Ecto neural progenitor cell (in vitro differentiated cells): ENCODE data around the gene EEPD1.
"Not testable (repeated sequence)": the region's sequence is repeated elsewhere in the genome, so short reads cannot be mapped to it uniquely, and the experiment has no call there.

Experiments used
- DNase-seq: peaks from one replicate; pipeline ENCODE4 v3.0.0-alpha.2; 2018; ENCODE audit warnings: low spot score

EEPD1 gene

GRCh38 chr7:36129048-36129534 is 24.0 kb upstream of the EEPD1 start:
- DNase-seq, result no peak

- DNase-seq, result no peak
These were observed 22.7 kb upstream of the EEPD1 start for GRCh38 chr7:36130236-36130945.

- no peak for DNase-seq
These were observed 22.0 kb upstream of the EEPD1 start for GRCh38 chr7:36131026-36131425.

GRCh38 chr7:36131499-36131898 is 21.6 kb upstream of the EEPD1 start:
- no peak for DNase-seq

GRCh38 chr7:36132012-36132411 is 21.0 kb upstream of the EEPD1 start:
- no peak for DNase-seq

GRCh38 chr7:36135700-36136099 is 17.4 kb upstream of the EEPD1 start:
- DNase-seq, result no peak

- no peak for DNase-seq
These were observed 15.8 kb upstream of the EEPD1 start for GRCh38 chr7:36137258-36137657.

- DNase-seq, result no peak
These were observed 15.3 kb upstream of the EEPD1 start for GRCh38 chr7:36137754-36138153.

- no peak for DNase-seq
These were observed 14.8 kb upstream of the EEPD1 start for GRCh38 chr7:36138209-36138608.

GRCh38 chr7:36141351-36141750 is 11.7 kb upstream of the EEPD1 start:
- no peak for DNase-seq

GRCh38 chr7:36141850-36142249 is 11.2 kb upstream of the EEPD1 start:
- DNase-seq, result no peak

- DNase-seq, result no peak
These were observed 8.9 kb upstream of the EEPD1 start for GRCh38 chr7:36144189-36144588.

- DNase-seq, result no peak
These were observed 7.4 kb upstream of the EEPD1 start for GRCh38 chr7:36145686-36146085.

GRCh38 chr7:36147361-36147760 is 5.7 kb upstream of the EEPD1 start:
- DNase-seq, result no peak

- no peak for DNase-seq
These were observed 4.5 kb upstream of the EEPD1 start for GRCh38 chr7:36148422-36149065.

GRCh38 chr7:36149240-36149639 is 3.8 kb upstream of the EEPD1 start:
- DNase-seq, result not testable (repeated sequence)

- DNase-seq, result no peak
These were observed 3.2 kb upstream of the EEPD1 start for GRCh38 chr7:36149694-36150452.

- DNase-seq, result no peak
These were observed 916 bp upstream of the EEPD1 start for GRCh38 chr7:36151921-36152755.

- no peak for DNase-seq
These were observed 580 bp downstream of the EEPD1 start for GRCh38 chr7:36153571-36154097.

- no peak for DNase-seq
These were observed 1.5 kb downstream of the EEPD1 start for GRCh38 chr7:36154255-36155212.
